NK-92 (cell line): ENCODE measurements around the gene COG3.

ENCODE experiments used
- DNase-seq: peaks from one replicate; lab custom pipeline; 2025; ENCODE audit not compliant: unreplicated experiment; lab: John Stamatoyannopoulos, UW

COG3 gene

GRCh38 chr13:45541806-45542205, 77.1 kb downstream of the COG3 start:
- no peak for DNase-seq

- DNase-seq, result no peak
Measured at GRCh38 chr13:45542391-45542790, 77.7 kb downstream of the COG3 start.

GRCh38 chr13:45542878-45543277, 78.1 kb downstream of the COG3 start:
- no peak for DNase-seq

DNA sequence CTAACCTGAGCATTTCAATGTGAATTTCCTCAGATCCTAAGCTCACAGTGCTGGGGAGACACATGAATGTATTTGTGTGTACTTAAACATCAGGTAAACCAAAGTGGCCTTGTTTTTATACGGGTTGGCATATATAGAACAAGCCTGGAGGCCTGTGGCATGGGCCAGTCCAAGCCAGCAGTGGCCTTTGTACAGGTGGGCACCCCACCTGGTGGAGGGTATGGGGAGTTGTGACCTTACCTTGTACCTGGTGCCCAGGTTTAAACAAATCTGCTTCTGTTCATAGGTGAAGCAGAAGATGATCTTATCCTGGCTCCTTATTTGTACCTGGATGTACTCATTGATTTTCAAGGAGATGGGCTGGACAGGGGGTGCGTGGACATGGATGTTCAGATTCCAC, 79.8 kb downstream of the COG3 start:
- no peak for DNase-seq

DNA sequence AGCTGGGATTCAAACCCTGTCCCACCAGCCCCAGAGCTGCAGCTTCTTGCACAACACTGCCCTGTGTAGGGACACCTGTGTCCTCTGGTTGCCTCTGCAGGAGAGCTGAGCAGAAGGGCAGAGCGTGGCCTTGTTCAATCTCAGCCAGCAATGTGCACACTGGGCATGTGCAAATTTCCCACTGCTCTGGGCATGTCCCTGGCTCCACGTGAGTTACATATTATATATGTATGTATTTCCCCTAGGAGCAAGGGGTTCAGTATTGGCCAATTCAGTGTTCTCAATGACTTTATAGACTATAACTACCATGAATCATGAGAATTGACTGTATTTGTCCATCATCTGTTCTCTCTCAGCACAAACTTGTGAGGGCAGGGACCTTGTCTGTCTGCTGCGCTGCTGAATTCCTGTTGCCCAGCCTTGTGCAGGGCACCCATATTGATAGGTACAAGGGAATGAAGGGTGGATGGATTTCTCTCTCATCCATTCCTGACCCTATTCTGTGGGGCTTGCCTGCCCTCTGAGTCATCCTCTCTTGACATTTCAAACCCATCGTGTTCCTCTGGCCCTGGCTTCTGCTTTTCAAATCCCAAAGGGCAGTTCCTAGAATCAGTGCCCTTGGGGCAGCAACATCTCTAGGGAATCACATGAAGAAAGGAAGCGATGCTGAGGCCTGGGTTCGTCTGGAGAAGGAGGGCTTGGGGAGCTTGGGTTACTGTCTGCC, 81.1 kb downstream of the COG3 start:
- DNase-seq, result no peak

DNA sequence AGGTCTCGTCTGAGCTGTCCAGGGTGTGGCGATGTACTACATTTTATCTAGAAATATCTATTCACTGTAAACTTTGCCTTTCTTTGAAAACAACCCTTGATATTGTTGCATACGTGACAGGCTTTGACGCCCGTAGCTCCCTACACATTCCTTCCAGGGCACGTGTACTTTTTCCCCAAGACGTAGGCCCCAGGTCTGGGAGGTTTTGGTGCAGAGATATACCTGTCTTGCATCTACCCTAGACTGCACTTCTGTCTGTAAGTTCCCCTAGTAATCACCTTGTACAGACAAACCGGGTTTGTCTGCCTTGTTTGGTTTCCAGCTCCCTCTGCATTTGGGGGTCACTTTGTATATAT, 81.6 kb downstream of the COG3 start:
- DNase-seq, result no peak

DNA sequence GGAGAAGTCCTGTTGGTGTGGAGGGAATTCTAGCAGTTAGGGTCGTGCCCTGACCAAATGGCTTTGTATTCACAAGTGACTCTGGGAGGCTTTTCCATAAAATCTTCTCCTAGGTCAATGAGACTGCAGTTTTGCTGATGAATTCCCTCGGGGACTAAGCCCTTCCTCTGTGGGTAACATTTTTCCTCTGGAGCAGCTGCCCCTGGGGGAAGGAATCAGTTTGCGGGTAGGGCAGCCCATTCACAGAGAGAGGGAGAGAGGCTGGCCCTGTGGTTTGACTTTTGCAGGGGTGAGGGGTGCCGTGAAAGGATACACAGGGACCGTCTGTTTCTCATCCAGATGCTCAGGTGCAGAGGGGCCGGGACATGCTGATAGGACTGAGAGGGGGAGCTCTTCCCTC, 83.5 kb downstream of the COG3 start:
- DNase-seq, result no peak

DNA sequence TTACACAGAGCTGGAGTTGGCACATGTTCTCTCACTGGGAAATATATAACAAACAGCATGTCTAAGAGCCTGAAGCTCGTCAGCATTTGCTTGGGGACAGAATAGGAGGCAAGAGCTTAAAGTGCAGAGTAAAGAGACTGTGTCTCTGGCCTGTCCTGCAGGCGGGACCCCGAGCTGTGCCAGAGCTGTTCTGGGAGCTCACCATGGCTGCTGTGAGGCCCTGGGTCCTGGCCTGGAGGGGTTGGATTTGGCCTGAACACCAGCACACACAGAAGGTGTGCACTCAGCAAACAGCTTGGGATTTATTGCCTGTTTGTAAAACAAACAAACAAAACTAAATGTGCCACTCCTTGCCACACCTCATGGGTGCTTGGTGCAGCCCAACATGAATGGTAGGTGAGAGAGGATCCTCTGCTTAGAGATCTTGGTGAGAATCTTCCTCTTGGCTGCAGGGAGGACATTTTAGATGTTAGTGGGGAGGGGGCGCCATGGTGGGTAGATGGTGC, 89.9 kb downstream of the COG3 start:
- DNase-seq, result no peak

- DNase-seq, result no peak
Measured at GRCh38 chr13:45564133-45564776, 99.5 kb downstream of the COG3 start.

DNA sequence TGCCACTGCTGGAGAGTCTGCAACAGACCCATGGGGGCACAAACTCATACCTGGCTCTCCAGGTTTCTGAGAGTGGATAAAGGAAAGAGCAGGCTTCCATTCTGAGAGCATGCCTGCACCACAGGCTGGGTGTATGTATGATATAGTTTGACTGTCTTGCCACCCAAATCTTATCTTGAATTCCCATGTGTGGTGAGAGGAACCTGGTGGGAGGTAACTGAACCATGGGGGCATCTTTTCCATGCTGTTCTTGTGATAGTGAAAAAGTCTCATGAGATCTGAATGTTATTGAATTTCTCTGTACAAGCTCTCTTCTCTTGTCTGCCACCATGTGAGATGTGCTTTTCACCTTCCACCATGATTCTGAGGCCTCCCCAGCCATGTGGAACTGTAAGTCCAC, 100.6 kb downstream of the COG3 start:
- DNase-seq, result no peak

- no peak for DNase-seq
Measured at GRCh38 chr13:45575146-45575829, 110.5 kb downstream of the COG3 start.

GRCh38 chr13:45575830-45576180, 111.1 kb downstream of the COG3 start:
- no peak for DNase-seq

GRCh38 chr13:45576466-45576865, 111.7 kb downstream of the COG3 start:
- DNase-seq, result no peak

DNA sequence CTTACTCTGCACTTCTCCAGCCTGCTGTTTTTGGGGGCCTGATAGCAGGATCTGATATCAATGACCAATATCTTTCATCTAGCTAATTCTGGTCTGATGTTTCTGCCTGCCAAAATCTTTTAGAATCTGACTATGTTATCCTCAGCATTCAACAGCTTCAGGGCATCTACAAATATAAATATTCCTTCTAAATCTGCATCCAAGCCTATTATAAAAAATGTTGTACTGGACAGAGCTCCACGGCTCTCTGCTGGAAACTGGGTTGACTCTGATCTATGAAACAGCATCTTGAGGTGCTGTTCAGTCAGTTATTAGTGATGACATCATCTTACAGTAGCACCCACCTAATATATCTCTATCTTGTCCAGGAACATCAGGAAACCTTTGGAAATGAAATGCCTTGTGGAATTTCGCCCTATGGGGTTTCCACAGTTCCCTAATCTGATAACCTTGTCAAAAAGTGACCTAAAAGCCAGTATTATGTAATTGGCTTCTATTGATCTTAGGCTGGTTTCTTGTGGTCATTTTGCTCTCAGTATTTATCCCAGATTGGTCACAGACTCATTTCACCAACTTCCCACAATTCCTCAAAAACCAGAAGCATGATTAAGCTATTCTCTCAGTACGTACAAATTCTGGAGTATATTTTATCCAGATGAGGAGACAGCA, 117.8 kb downstream of the COG3 start:
- no peak for DNase-seq

DNA sequence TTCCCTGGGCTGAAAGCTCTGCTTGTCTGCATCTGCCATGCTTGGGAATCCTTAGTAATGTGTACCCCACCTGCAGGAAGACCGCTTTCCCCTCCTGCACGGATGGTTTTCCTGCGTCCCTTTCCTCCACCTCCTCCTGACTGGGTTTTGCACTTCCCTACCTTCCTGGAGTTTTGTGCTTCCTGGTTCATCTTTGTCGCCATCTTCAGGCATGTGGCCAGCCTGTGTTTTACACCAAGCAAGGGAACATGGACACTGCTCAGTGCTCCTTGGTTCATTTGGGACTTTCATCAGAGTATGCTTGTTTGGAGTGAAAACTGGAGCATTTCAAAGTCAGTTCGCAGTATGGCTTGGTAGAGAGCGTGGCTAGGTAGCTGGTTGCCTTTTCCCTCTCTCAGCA, 120.1 kb downstream of the COG3 start:
- DNase-seq, result no peak
